ENCODE measurements around the gene NFE2L1. TPM values are rescaled to one million over a fixed set of nuclear protein-coding genes. Genes with fewer than 3 reads are reported as not detected.
"Not testable (repeated sequence)": the region's sequence is repeated elsewhere in the genome, so short reads cannot be mapped to it uniquely, and the experiment has no call there.

NFE2L1 gene
- polyA plus RNA-seq, 3 donors: 264 to 274 (median 266) TPM

DNA sequence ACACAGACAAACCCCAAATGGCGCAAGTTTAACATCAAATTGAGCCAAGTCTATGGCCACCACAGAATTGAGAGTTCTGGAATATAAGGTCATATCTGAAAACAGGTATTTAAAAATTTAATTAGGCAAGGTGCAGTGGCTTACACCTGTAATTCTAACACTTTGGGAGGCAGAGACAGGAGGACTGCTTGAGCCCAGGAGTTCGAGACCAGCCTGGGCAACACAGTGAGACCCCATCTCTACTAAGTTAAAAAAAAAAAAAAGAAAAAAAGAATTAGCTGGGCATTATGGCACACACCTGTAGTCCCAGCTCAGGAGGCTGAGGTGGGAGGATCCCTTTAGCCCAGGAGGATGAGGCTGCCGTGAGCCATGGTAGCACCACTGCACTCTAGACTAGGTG is 19.1 kb downstream of the NFE2L1 start:
- no peak for DNase-seq (ENCODE audit: low read depth in 3 of 3, low spot score in 2 of 3)

DNA sequence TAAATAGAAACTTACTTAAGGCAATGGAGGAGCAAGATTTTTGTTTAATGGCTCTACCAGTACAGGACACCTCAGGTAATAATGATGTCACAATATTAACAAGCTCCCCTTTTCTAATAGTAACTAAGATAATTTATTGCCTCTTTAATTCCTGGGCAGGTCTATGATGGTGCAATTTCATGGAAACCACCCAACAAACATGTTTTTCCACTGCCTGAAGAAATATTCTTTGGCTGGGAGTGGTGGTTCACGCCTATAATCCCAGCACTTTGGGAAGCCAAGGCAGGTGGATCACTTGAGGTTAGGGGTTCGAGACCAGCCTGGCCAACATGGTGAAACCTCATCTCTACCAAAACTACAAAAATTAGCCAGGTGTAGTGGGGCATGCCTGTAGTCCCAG is 19.6 kb downstream of the NFE2L1 start:
- DNase-seq (ENCODE audit: low read depth in 3 of 3, low spot score in 2 of 3): not testable (repeated sequence)

DNA sequence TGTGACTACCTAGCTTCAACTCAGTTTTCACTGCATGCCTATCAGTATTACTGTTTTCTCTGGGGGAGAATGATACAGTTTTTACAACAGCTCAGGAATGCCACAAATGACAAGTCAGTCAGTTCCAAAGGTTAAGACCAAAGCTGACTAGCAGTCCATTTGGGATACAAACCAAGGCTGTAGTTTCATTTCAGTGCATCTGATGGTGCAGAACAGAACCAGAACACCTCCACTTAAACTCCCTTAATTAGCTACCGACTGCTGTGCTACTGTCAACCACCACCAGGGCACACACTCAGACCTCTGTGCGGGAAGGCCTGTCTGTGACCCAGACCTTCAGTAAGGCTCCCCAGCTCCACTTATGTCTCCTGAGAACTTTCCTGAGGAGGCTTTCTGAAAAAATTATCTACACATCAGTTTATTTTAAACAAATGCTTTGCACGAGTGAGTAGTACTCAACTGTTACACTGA is 20.4 kb downstream of the NFE2L1 start:
- no peak for DNase-seq (ENCODE audit: low read depth in 3 of 3, low spot score in 2 of 3)

- no peak for DNase-seq (ENCODE audit: low read depth in 3 of 3, low spot score in 2 of 3)
Observed at GRCh38 chr17:48070195-48070594, 22.0 kb downstream of the NFE2L1 start.

- no peak for DNase-seq (ENCODE audit: low read depth in 3 of 3, low spot score in 2 of 3)
Observed at GRCh38 chr17:48071654-48072053, 23.5 kb downstream of the NFE2L1 start.

- not testable (repeated sequence) for DNase-seq (ENCODE audit: low read depth in 3 of 3, low spot score in 2 of 3)
Observed at GRCh38 chr17:48072811-48073210, 24.7 kb downstream of the NFE2L1 start.

- not testable (repeated sequence) for DNase-seq (ENCODE audit: low read depth in 3 of 3, low spot score in 2 of 3)
Observed at GRCh38 chr17:48073566-48074094, 25.5 kb downstream of the NFE2L1 start.

DNA sequence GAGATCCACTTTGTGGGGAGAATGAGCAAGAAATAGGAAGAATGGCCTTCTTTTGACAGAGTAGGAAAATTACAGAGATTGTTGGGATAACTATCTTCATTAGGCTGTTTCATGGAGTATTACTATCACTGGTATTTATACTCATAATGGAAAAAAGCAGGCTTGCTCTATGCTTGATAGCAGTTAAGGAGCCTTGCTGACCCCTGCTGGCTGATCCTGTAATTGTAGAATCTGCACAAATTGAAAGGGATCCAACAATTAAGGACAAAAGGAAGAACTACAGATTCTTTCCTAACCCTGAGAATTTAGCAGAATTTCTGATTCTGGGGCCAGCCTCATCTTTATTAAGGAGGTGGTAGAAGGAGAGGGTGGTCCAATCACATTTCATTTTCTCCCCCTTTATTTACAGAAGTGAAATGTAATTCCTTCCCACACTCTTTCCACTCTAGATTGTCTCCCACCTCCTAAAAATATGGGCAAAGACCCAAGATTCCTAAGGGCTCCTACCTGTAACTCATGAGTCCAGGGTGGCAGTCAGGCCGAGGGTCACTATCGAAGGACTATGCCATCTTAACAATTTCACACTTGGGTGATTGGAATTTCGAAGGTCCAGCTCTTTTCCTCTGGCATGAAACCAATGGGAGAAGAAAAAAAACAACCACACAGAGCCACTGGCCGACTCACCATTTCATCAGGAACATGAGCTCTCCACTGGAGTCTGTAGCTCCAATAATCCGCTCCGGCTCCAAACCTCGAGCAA is 26.3 kb downstream of the NFE2L1 start:
- peak; percentile 63 to 70 (median 67) for DNase-seq (ENCODE audit: low read depth in 3 of 3, low spot score in 2 of 3)

GRCh38 chr17:48077152-48077551 is 29.0 kb downstream of the NFE2L1 start:
- DNase-seq (ENCODE audit: low read depth in 3 of 3, low spot score in 2 of 3): not testable (repeated sequence)

- DNase-seq (ENCODE audit: low read depth in 3 of 3, low spot score in 2 of 3): no peak
Observed at GRCh38 chr17:48081858-48082257, 33.7 kb downstream of the NFE2L1 start.

DNA sequence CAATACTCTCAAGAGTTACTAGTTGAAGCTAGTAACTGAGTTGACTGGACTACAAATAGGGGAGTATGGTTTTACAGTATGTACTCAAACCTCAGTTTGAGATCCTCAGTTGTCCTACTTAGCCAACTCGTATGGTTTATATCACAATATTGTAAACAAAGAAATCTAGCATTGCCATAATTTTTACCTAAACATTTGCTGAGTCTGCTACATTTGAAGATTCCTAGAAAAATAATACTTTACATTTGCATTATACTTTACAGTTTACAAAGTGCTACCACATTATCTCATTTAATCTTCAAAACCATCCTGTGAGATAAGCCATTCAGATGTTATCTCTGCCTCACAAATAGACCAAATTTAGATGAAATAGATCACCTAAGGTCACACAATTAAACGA is 36.8 kb downstream of the NFE2L1 start:
- DNase-seq (ENCODE audit: low read depth in 3 of 3, low spot score in 2 of 3): no peak

DNA sequence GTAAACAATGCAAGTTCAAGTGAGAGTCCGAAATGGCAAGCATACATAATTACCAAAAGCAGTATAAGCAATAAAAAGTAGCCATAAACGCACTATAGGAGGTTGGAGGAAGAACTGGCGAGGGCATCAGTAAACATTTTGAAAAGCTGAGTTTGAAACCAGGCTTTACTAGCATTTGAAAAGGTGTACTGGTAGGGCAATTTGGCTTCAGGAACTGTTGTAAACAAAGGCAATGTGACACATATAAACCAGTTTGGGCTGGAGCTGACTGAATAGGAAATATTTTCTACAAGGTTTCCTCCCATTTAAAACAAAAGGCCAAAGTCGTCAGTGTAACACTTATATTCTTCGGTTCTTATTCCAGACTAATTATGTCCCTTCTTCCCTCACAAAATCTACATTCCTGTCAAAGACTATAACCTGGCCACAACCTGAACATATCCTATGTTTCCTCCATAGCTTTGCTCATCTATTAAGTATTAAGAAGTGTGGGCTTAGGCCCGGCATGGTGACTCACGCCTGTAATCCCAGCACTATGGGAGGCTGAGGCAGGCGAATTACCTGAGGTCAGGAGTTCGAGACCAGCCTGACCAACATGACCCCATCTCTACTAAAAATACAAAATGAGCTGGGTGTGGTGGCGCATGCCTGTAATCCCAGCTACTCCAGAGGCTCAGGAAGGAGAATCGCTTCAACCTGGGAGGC is 45.3 kb downstream of the NFE2L1 start:
- DNase-seq (ENCODE audit: low read depth in 3 of 3, low spot score in 2 of 3): no peak

- no peak for DNase-seq (ENCODE audit: low read depth in 3 of 3, low spot score in 2 of 3)
Observed at GRCh38 chr17:48095611-48096010, 47.5 kb downstream of the NFE2L1 start.

DNA sequence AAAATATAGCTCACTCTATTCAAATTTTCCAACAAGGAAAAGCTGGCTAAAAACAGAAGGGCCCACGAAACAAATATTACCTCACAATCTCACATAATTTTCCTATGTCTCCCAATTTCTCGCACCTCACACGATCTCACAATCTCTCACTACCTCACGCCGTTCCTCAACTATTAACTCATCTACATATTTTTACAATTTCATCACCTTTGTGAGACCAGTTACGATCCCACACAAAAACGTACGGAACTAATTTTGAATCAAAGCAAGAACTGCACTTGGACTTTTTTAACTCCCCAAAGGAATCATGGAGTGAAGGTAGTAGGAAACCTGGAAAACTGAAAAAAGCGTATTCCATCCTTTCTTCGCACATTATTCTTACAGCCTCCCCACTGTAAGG is 52.0 kb downstream of the NFE2L1 start:
- DNase-seq (ENCODE audit: low read depth in 3 of 3, low spot score in 2 of 3): no peak

- DNase-seq (ENCODE audit: low read depth in 3 of 3, low spot score in 2 of 3): no peak
Observed at GRCh38 chr17:48100591-48101011, 52.4 kb downstream of the NFE2L1 start.

GRCh38 chr17:48101012-48101720 is 53.0 kb downstream of the NFE2L1 start, which contains the start of gene CBX1:
TSS of gene CBX1 (minus strand) at chr17:48101478. CDS start at chr17:48077004, 24,474 bp downstream.
- DNase-seq (ENCODE audit: low read depth in 3 of 3, low spot score in 2 of 3): peak in 2 of 3 donors; percentile 90 to 92

- DNase-seq (ENCODE audit: low read depth in 3 of 3, low spot score in 2 of 3): no peak
Observed at GRCh38 chr17:48102043-48102750, 54.0 kb downstream of the NFE2L1 start.

DNA sequence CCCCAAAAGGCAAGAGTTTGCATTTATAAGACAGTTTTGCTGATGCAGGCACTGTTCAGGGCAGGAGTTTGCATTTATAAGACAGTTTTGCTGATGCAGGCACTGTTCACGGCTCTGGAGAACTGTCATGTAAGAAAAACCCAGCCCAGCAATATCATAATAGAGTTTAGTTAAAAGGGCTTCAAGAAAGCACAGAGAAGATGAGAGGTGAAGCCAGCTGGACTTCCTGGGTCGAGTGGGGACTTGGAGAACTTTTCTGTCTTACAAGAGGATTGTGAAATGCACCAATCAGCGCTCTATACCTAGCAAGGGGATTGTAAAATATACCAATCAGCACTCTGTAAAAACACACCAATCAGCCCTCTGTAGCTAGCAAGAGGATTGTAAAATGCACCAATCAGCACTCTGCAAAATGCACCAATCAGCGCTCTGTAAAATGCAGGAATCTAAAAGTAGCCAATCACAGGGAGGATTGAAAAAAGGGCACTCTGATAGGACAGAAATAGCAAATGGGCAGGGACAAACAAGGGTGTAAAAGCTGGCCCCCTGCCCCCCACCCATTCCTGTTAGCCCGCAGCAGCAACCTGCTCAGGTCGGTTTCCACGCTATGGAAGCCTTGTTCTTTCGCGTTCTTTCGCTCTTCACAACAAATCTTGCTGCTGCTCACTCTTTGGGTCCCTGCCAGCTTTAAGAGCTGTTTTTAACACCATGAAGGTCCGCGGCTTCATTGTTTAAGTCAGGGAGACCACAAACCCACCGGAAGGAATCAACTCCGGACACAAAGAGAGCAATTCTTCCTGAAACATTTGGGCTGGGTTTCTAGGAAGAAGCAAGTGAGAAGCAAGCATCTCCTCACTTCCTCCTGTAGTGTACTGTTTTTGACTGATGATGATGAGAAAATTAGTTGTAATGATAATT is 54.9 kb downstream of the NFE2L1 start:
- DNase-seq (ENCODE audit: low read depth in 3 of 3, low spot score in 2 of 3): no peak

DNA sequence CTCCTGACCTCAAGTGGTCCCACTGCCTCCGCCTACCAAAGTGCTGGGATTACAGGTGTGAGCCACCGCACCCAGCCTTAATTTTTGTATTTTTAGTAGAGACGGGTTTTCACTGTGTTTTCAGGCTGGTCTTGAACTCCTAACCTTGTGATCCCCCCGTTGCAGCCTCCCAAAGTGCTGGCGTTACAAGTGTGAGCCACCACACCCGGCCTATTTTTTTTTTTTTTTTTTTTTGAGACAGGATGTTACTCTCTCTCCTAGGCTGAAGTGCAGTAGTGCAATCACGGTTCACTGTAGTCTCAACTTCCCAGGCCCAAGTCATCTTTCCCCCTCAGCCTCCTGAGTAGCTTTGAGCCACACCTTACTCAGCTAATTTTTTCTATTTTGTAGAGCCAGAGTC is 56.3 kb downstream of the NFE2L1 start:
- DNase-seq (ENCODE audit: low read depth in 3 of 3, low spot score in 2 of 3): no peak
